Choroid plexus epithelial cell (primary cell): ENCODE data around the gene LFNG.

ENCODE experiments used
- DNase-seq: peaks from one replicate; pipeline ENCODE4 v3.0.0-alpha.2; 2010; ENCODE audit warnings: low read depth
- H3K4me3 ChIP-seq: 2 replicates; pipeline ENCODE4 v1.5.1; 2011; ENCODE audit warnings: low read depth, mild to moderate bottlenecking, control low read depth, low read length, moderate library complexity
- TF ChIP-seq, protein P1 (sequence below): conservative IDR thresholded peaks from 2 replicates; pipeline ENCODE4 v1.5.1; 2011; ENCODE audit warnings: low read depth, mild to moderate bottlenecking, control low read depth, inconsistent platforms, low read length, moderate library complexity

LFNG gene

DNA sequence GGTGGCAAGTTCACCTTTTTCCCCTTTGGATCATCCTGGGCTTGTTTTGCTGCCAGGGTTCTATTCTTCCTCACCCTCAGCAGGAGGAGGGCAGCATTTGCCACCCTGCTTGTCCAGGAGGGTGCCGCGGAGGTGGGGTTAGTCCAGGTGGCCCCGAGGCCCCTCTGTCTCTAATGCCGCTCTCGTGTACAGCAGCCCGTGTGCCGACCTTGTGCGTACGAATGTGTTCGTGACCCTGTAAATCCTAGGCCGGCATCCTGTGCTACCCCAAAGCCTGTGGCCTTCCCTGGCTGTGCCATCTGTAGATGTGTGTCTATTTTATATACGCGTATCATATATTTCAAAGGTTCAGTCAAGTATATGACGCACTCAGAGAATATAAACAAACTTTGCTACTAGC, 49.8 kb downstream of the LFNG start:
- DNase-seq: no peak
- no peak overlapping the region for H3K4me3 ChIP-seq
- TF ChIP-seq, protein P1, sequence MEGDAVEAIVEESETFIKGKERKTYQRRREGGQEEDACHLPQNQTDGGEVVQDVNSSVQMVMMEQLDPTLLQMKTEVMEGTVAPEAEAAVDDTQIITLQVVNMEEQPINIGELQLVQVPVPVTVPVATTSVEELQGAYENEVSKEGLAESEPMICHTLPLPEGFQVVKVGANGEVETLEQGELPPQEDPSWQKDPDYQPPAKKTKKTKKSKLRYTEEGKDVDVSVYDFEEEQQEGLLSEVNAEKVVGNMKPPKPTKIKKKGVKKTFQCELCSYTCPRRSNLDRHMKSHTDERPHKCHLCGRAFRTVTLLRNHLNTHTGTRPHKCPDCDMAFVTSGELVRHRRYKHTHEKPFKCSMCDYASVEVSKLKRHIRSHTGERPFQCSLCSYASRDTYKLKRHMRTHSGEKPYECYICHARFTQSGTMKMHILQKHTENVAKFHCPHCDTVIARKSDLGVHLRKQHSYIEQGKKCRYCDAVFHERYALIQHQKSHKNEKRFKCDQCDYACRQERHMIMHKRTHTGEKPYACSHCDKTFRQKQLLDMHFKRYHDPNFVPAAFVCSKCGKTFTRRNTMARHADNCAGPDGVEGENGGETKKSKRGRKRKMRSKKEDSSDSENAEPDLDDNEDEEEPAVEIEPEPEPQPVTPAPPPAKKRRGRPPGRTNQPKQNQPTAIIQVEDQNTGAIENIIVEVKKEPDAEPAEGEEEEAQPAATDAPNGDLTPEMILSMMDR: no peak

DNA sequence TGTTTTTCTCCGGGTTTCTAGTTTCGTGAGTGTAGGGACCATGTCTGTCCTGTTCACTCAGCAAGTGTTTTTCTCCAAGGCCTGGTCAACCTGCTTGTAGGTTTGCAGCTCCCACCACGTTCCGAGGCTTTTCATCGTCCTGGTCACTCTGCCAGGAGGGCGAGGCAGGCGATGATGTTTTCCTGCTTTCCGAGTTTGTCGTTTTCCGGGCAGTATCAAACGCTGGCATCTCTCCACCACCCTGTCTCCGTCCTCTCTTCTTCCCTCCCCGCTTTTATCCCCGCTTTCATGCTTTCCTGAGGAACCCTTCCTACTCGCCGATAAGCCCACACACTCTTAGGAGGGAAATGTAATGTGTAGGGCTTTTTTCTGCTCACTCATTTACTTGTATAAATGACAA, 50.4 kb downstream of the LFNG start:
- no peak for DNase-seq
- no peak overlapping the region for H3K4me3 ChIP-seq
- TF ChIP-seq, protein P1: no peak

DNA sequence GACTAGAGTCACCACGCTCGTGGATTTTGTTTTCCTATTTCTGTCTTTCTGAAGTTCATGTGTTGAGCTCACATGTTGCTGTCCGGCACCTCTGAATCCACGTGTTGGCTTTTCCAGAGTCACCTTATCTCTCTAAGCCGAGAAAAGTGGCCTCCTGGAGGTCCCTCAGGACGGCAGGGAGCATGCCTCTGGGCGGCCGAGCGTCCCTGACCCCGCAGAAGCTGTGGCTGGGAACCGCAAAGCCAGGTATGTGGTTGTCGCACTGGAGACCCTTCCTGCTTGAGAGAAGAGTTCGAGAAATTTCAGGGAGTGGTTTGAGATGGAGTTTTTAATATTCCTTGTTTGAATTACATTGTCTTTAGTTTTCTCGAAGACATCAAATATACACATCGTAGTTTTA, 51.8 kb downstream of the LFNG start:
- H3K4me3 ChIP-seq: no peak overlapping the region
- DNase-seq: no peak
- TF ChIP-seq, protein P1: no peak

DNA sequence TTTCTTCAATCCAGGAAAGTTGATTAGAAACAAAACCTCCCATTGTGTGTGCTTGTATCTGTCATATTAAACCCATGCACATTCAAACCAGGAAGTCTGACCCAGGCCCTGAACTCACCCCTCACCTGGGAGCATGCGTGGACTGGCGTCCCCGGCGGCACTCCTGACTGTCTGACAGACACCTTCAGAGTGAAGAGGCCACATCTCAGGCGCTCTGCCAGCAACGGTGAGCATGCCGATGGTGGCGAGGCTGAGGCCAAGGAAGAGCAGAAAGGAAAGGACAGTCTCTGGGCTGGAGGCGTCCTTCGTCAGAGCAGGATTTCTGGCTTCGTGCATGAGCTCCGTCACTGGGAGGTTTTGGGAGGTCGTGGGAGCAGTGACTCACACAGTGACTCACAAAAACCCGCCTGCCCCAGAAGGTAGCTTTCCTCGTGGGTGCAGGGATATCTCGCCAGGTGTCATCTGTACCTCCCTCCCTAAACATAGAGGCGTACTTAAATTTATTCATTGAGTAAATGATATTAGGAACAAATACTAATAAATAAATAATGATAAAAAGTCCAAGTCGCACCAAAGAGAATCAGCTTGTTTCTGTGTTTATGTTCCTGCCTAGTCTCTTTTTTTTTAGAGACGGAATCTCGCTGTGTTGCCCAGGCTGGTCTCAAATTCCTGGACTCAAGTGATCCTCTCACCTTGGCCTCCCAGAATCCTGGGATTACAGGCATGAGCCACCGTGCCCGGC, 52.7 kb downstream of the LFNG start:
- H3K4me3 ChIP-seq: no peak overlapping the region
- TF ChIP-seq, protein P1: no peak
- DNase-seq: peak; percentile 60

DNA sequence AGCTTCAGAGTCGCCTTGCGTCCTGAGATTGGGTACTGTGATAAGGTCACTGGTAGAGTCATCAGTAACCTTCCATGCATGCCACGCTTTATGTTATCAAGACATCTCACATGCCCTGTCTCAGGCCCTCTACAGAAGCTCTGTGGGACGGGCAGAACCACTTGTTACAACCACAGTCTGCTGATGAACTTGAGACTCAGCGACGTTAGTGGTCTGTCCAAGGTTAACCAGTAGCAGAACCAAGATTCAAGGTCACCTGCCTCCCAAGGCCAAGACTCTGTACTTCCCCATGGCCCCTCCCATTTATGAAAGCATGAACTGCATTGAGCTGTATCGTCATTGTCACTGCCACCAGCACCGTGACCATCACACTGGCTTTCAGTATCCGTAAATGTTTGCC, 54.2 kb downstream of the LFNG start:
- H3K4me3 ChIP-seq: no peak overlapping the region
- TF ChIP-seq, protein P1: no peak
- no peak for DNase-seq

DNA sequence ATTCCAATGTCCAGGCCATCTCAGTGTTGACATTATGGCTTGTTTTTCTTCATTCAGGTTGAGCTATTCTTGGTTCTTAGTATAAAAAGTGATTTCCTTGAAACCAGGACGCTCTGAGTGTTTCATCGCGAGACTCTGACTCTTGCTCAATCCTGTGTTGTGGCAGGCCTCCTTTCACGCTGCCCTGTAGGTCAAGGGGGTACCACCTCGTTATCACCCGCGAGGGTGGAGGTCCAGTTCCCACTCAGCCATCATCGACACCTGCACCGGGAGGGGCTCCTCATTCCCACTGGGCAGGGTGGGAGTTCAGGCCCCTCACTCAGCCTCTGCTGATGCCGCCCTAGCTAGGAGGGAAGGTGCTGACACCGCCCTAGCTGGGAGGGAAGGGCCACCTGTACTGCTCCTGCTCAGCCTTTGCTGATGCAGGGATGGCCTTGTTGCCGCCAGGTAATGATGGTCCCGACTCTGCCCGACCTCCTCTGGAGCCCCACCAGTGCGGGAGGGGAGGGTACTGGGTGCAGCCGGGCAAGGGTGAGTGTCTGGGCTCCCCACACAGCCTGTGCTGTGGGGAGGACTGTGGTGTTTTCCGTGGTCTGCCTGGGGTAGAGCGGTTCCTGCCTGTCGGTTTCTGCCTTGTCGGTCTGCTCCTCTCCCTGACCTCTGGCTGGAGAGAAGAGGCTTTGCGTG, 55.6 kb downstream of the LFNG start:
- DNase-seq: no peak
- TF ChIP-seq, protein P1: no peak

More for the DNA sequence above, 55.6 kb downstream of the LFNG start:
- no peak overlapping the region for H3K4me3 ChIP-seq
